Measurements from ENCODE around the gene ERCC8. TPM values are rescaled to one million over a fixed set of nuclear protein-coding genes. Genes with fewer than 3 reads are reported as not detected.

Gene ERCC8
- total RNA-seq, 1 donor from 2014 or later, result 9.1 TPM

DNA sequence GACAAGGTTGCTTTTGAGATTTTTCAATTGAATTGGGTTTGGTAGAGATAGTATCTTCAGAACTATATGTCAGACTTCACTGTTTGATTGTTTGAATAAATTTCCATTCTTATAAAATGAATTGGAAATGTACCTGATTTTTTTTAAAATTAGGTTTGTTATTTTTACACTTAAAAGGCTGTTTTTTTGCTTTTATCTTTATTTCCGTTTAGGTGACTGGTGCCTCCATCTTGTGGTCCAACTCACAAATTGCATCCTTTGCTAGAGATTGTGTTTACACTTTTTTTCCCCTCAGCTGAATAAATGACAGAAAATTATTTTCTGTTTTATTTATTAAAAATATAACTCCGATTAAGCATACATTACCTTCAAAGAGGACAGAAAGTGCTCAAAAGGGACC, 15.7 kb upstream of the ERCC8 start:
- H3K27me3 ChIP-seq, result no peaks in the 10 kb centered on the region
- DNase-seq (no peak), ATAC-seq (no peak)
- TF ChIP-seq, protein P1, sequence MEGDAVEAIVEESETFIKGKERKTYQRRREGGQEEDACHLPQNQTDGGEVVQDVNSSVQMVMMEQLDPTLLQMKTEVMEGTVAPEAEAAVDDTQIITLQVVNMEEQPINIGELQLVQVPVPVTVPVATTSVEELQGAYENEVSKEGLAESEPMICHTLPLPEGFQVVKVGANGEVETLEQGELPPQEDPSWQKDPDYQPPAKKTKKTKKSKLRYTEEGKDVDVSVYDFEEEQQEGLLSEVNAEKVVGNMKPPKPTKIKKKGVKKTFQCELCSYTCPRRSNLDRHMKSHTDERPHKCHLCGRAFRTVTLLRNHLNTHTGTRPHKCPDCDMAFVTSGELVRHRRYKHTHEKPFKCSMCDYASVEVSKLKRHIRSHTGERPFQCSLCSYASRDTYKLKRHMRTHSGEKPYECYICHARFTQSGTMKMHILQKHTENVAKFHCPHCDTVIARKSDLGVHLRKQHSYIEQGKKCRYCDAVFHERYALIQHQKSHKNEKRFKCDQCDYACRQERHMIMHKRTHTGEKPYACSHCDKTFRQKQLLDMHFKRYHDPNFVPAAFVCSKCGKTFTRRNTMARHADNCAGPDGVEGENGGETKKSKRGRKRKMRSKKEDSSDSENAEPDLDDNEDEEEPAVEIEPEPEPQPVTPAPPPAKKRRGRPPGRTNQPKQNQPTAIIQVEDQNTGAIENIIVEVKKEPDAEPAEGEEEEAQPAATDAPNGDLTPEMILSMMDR (IDR thresholded peaks at IDR 0.05), result peak; percentile 46
- H3K4me1 ChIP-seq, result no peaks in the 10 kb centered on the region
- H3K36me3 ChIP-seq, result no peaks in the 10 kb centered on the region
- no peak overlapping the region for H3K4me3 ChIP-seq
- no peak overlapping the region for H3K27ac ChIP-seq
- H3K9me3 ChIP-seq, result no peaks in the 10 kb centered on the region
- intact Hi-C loops (cut with DNase I), result no loop called here

DNA sequence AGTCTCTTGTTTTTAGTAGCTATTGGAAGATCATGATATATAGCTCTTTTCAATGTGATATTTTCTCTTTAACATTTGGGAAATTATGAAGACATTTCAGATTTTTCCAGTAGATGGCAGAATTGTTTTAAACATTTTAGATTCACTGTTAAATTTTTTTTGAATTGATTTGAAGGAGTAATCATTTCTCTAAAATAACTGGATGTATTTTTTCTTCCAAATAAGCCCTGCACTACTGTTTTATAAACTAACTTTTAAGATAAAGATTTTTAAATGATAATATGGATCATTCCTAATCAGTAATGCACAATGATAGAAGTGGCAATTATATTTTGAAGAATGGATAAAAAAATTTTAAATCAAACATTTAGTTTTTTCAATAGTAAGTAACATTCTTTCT, 14.3 kb upstream of the ERCC8 start:
- intact Hi-C loops (cut with DNase I), result no loop called here
- no peak overlapping the region for H3K4me3 ChIP-seq
- H3K9me3 ChIP-seq, result no peaks in the 10 kb centered on the region
- DNase-seq, result no peak
- no peak overlapping the region for H3K27ac ChIP-seq
- TF ChIP-seq, protein P1 (IDR thresholded peaks at IDR 0.05), result peak; percentile 28
- ATAC-seq, result no peak
- no peaks in the 10 kb centered on the region for H3K4me1 ChIP-seq
- H3K27me3 ChIP-seq, result no peaks in the 10 kb centered on the region
- no peaks in the 10 kb centered on the region for H3K36me3 ChIP-seq

DNA sequence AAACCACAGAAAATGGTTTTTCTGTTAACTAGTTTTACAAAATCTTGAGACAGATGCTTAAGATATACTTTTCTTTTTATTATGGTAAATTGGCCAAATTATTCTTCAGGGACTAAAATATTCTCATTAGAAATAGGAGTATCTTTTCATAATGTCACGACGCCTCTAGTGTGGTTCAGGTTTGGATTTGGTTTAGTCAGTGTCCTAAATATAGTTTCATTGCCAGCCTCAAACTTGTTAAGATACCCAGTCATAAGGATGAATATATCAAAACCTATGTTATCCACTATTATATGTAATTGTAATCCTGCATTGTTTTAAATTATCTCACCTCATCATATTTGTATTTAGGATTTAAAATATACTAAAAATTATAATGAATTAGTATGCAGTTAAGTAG, 13.8 kb upstream of the ERCC8 start:
- TF ChIP-seq, protein P1 (IDR thresholded peaks at IDR 0.05), result no peak
- no peak overlapping the region for H3K27ac ChIP-seq
- no peaks in the 10 kb centered on the region for H3K4me1 ChIP-seq
- no peaks in the 10 kb centered on the region for H3K27me3 ChIP-seq
- ATAC-seq, result no peak
- no peaks in the 10 kb centered on the region for H3K36me3 ChIP-seq
- no peaks in the 10 kb centered on the region for H3K9me3 ChIP-seq
- H3K4me3 ChIP-seq, result no peak overlapping the region
- intact Hi-C loops (cut with DNase I), result no loop called here
- DNase-seq, result no peak

DNA sequence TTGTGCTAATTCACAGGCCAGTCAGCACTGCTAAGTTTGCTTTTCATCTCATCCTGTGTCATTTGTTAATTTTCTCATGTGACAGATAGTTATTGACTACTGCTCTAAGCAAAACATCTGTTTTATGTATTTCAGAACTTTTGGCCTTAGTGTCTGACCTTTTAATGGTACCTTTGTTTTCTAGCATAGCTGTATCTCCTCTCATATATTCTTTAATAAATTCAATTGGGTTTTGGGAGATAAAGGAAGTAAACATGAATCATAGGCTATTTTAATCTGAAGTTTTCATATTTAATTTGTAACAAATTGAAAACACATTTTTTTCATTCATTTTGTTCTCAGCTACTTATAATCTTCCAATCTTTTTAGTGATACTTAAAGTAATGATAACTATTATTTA, 13.2 kb upstream of the ERCC8 start:
- TF ChIP-seq, protein P1 (IDR thresholded peaks at IDR 0.05), result no peak
- no peak for ATAC-seq
- no peaks in the 10 kb centered on the region for H3K36me3 ChIP-seq

DNA sequence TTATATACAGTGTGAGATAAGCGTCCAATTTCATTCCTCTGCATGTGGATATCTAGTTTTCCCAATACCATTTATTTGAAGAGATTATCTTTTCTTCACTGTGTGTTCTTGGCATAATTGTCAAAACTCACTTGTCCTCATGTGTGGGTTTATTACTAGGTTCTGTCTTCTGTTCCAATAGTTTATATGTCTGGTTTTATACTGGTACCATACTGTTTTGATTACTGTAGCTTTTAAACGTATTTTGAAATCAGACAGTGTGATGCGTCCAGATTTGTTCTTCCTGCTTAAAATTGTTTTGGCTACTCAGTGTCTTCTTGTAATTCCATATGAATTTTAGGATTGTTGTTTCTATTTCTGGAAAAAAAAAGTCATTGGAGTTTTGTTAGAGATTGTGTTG, 10.4 kb upstream of the ERCC8 start:
- H3K4me3 ChIP-seq, result no peak overlapping the region
- intact Hi-C loops (cut with DNase I), result no loop called here
- ATAC-seq (no peak), DNase-seq (no peak)
- H3K9me3 ChIP-seq, result no peaks in the 10 kb centered on the region
- H3K4me1 ChIP-seq, result no peaks in the 10 kb centered on the region
- TF ChIP-seq, protein P1 (IDR thresholded peaks at IDR 0.05), result no peak
- no peaks in the 10 kb centered on the region for H3K27me3 ChIP-seq
- H3K27ac ChIP-seq, result no peak overlapping the region
- H3K36me3 ChIP-seq, result no peaks in the 10 kb centered on the region

More for the DNA sequence above, 13.2 kb upstream of the ERCC8 start:
- Histone ChIP-seq H3K27ac (no peak overlapping the region), H3K4me3 (no peak overlapping the region), H3K9me3 (no peaks in the 10 kb centered on the region), H3K4me1 (no peaks in the 10 kb centered on the region), H3K27me3 (no peaks in the 10 kb centered on the region)
- intact Hi-C loops (cut with DNase I), result no loop called here
- no peak for DNase-seq

DNA sequence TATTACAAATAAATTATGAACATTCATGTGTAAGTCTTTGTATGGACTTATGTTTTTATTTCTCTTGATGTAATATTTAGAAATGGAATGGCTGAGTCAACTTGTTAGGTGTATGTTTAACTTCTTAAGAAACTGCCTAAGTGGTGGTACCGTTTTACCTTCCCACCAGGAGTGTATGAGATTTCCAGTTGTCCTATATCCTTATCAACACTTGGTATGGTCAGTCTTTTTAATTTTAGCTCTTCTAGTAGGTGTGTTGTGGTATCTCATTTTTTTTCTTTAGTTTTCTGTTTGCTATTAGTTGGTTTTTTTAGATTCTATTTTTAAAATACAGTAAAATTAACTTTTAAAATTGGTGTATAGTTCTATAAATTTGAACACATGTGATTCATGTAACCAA, 3.9 kb upstream of the ERCC8 start:
- H3K4me1 ChIP-seq, result peaks cover 6% of the 10 kb centered on the region
- intact Hi-C loops (cut with DNase I), result no loop called here

More for the DNA sequence above, 3.9 kb upstream of the ERCC8 start:
- Histone ChIP-seq H3K27ac (no peak overlapping the region), H3K36me3 (no peaks in the 10 kb centered on the region), H3K4me3 (no peak overlapping the region), H3K9me3 (no peaks in the 10 kb centered on the region), H3K27me3 (no peaks in the 10 kb centered on the region)
- no peak for DNase-seq
- ATAC-seq, result no peak
- TF ChIP-seq, protein P1 (IDR thresholded peaks at IDR 0.05), result no peak

Measured in upper lobe of right lung (tissue), 1 donor.